ENCODE results near the gene CADM1.

Gene CADM1

DNA sequence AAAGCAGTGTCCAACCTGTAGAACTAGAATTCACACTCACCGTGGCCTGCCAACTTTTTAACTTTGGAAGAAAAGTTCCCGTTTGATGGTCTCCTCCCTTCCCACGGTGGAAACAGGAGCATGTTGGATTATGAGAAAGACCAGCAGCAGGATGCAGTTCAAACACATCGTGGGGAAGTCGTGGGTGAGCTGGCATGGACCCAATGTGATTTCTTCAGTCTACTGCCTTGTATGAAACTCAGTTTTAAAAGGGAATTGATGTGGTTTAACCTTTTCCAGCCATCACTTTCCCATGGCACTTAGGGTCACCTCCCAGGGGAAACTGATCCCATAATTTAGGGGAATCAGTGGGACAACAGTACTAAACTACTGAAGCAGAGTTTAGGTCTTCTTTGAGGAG lies 318.3 kb downstream of the CADM1 start:
- ChIA-PET CTCF (no interaction called here), POLR2A (ENCODE audit: low non-redundant PET) (no interaction called here)
- H3K27ac ChIP-seq: no peak overlapping the region
- TF ChIP-seq, protein P1, sequence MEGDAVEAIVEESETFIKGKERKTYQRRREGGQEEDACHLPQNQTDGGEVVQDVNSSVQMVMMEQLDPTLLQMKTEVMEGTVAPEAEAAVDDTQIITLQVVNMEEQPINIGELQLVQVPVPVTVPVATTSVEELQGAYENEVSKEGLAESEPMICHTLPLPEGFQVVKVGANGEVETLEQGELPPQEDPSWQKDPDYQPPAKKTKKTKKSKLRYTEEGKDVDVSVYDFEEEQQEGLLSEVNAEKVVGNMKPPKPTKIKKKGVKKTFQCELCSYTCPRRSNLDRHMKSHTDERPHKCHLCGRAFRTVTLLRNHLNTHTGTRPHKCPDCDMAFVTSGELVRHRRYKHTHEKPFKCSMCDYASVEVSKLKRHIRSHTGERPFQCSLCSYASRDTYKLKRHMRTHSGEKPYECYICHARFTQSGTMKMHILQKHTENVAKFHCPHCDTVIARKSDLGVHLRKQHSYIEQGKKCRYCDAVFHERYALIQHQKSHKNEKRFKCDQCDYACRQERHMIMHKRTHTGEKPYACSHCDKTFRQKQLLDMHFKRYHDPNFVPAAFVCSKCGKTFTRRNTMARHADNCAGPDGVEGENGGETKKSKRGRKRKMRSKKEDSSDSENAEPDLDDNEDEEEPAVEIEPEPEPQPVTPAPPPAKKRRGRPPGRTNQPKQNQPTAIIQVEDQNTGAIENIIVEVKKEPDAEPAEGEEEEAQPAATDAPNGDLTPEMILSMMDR (conservative IDR thresholded peaks at IDR 0.05; ENCODE audit: low read depth): no peak
- DNase-seq (ENCODE audit: low spot score): no peak

DNA sequence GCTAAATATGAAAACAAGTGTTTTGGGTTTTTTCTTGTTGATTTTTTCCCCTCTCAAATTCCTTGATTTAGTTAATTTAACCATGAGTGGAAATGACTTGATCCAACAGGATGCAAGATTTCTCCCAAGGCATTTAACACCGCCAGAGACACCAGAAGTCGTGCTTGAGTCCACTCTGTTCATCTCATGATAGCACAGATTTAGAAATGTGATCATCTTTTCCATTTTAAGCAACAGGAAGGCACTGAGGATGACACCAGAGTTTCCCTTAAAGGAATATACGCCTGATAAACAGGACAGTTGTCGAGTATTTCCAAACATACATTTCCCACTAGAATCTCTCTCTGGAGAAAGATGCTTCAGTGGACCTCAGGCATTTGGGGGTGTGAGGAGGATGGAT lies 318.7 kb downstream of the CADM1 start:
- H3K27ac ChIP-seq: no peak overlapping the region
- ChIA-PET POLR2A (ENCODE audit: low non-redundant PET) (no interaction called here), CTCF (no interaction called here)
- DNase-seq (ENCODE audit: low spot score): no peak
- TF ChIP-seq, protein P1 (conservative IDR thresholded peaks at IDR 0.05; ENCODE audit: low read depth): no peak

DNA sequence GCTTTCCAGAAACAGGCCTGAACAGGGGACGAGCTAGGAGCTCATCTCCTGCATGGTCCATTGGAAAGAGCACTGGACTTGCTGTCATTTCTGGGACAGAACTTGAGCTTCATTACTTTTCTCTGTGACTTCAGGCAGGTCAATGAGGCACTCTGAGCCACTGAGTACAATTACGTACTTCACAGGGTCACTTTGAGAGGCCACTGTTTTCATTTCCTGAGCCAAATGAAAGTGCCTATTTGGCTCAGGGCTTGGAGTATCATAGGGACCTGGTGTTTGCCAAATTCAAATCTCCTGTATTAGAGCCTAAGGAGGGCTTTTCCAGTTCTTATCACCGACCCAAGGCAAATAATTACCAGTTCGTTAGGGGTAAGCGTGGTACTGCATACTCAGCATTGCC lies 319.3 kb downstream of the CADM1 start:
- no peak for DNase-seq (ENCODE audit: low spot score)
- CTCF ChIA-PET: no interaction called here
- TF ChIP-seq, protein P1 (conservative IDR thresholded peaks at IDR 0.05; ENCODE audit: low read depth): no peak
- no peak overlapping the region for H3K27ac ChIP-seq
- POLR2A ChIA-PET (ENCODE audit: low non-redundant PET): no interaction called here

DNA sequence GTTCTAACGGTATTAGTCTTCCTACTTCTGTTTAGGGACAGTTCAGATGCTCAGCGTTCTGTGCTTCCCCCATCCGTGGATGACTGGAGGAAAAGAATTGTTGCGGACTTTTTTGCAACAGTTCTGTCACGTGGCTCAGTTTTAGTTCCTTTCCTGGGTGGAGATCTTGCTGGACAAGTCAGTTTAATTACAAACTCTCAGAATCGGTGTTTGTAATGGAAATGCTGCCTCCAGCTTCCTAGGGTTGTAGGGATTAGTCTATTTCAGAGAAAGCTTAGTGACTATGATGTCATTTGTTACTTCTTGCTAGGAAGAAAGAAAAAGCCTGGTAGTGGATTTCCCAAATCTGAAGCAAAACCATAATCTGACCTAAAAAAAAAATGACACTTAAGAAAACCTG lies 320.4 kb downstream of the CADM1 start:
- no peak for DNase-seq (ENCODE audit: low spot score)
- H3K27ac ChIP-seq: no peak overlapping the region
- TF ChIP-seq, protein P1 (conservative IDR thresholded peaks at IDR 0.05; ENCODE audit: low read depth): no peak
- POLR2A ChIA-PET (ENCODE audit: low non-redundant PET): no interaction called here
- CTCF ChIA-PET: interaction anchor here (0.5 kb wide), 1 partner anchor 246 kb away, joined by 3 read pairs; no protein-coding TSS in a partner anchor

DNA sequence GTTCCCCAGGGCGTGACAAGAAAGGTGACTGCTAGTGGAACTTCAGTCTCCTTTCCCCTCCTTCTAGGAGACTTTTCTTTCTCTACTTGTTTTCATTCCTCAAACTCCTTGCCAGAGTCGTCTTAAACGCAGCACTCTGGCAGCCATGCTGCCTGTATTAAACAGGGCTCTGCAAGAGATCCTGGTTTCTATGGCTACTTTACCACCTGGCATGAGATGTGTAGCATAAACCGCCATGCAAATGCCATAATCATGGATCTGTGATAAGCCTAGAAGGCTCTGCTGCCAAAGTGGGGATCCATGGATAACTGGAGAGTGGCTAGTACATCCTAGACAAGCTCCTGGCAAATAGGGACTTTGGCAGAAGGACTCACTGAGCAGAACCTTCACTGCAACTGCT lies 321.1 kb downstream of the CADM1 start:
- POLR2A ChIA-PET (ENCODE audit: low non-redundant PET): no interaction called here
- TF ChIP-seq, protein P1 (conservative IDR thresholded peaks at IDR 0.05; ENCODE audit: low read depth): no peak
- no peak for DNase-seq (ENCODE audit: low spot score)
- CTCF ChIA-PET: interaction anchor here (0.5 kb wide), 2 partner anchors 33 to 247 kb away, joined by 3 read pairs; no protein-coding TSS in a partner anchor
- H3K27ac ChIP-seq: no peak overlapping the region

DNA sequence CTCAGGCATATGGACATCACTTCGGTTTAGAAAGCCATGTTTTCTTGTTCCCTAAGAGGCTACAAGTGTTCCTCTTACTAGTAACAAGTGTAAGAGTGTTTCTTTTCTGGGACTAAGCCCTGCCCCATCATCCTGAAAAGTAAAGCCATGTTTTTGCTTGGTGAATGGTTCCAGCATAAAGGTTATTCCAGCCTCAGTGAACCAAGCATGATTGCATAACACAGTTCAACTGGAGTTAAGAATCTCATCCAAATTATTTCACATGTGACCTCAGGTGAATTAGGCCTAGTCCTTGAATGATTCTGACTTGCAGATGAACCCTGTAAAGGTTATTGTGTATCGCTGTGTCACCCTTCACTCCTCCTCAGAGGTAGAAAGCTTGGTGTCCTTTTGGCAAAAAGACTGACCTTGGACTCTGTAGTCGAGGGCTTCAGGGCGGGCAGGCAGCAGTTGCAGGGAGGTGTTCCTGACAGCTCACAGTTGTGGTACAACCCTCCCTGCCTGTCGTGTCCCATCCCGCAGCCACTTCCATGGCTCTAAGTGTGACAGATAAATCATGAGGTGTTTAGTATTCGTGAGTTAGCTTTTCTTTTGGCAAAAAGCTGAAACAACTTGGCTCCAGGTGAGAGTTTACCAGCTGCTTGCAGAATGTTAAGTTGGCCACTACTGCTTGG lies 321.8 kb downstream of the CADM1 start:
- ChIA-PET CTCF (interaction anchor here (0.5 kb wide), 1 partner anchor 34 kb away, joined by 3 read pairs; no protein-coding TSS in a partner anchor), POLR2A (ENCODE audit: low non-redundant PET) (no interaction called here)
- TF ChIP-seq, protein P1 (conservative IDR thresholded peaks at IDR 0.05; ENCODE audit: low read depth): no peak
- DNase-seq (ENCODE audit: low spot score): no peak
- H3K27ac ChIP-seq: no peak overlapping the region

All from RWPE1 (cell line).